ENCODE data around the gene AKAP8L. TPM values are rescaled to one million over a fixed set of nuclear protein-coding genes. Genes with fewer than 3 reads are reported as not detected.

AKAP8L gene
- total and polyA plus RNA-seq, 10 of the 15 experiments (the other 5 are each of a cell fraction or from before 2014, with no cell fraction given) = 0.66 to 64.3 (median 40.0) TPM

DNA sequence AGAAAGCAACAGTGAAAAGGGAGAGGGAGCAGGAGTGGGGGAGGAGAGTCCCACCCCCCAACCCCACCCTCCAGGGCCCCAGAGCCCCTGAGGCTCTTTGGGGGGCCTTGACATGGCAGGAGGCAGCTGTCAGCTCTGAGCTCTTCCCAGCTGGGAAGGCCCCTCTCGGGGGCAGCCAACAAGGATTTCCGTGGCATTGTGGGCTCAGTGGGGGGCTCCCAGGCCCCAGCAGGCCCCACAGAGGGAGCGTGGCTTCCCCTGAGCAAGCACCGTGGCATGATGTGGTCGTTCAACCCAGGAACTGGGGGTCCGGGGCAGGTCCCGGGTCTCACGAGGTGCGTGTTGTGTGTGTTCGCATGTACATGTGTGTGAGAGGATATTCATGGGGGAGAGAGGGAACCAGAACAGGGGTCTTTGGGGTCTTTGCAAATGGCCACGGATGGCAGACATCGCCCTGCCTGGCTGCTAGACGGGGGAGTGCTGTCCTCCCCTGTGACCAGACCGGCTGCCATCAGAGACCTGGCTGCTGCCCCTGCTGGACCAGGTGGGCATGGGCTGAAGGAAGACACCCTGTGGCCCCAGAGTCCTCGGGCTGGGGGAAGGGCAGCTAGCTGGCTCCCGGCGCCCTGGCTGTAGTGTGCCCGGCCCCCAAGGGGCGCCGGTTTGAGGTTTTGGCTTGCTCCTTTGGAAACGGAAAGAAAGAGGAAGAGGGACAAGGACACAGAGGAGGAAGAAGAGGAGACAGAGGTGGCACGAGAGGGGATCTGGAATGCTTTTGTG lies 3.7 kb upstream of the AKAP8L start (continued):
- TF ChIP-seq, protein P1, sequence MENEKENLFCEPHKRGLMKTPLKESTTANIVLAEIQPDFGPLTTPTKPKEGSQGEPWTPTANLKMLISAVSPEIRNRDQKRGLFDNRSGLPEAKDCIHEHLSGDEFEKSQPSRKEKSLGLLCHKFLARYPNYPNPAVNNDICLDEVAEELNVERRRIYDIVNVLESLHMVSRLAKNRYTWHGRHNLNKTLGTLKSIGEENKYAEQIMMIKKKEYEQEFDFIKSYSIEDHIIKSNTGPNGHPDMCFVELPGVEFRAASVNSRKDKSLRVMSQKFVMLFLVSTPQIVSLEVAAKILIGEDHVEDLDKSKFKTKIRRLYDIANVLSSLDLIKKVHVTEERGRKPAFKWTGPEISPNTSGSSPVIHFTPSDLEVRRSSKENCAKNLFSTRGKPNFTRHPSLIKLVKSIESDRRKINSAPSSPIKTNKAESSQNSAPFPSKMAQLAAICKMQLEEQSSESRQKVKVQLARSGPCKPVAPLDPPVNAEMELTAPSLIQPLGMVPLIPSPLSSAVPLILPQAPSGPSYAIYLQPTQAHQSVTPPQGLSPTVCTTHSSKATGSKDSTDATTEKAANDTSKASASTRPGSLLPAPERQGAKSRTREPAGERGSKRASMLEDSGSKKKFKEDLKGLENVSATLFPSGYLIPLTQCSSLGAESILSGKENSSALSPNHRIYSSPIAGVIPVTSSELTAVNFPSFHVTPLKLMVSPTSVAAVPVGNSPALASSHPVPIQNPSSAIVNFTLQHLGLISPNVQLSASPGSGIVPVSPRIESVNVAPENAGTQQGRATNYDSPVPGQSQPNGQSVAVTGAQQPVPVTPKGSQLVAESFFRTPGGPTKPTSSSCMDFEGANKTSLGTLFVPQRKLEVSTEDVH (IDR thresholded peaks at IDR 0.05; ENCODE audit: low read depth, partially characterized antibody) = no peak
- TF ChIP-seq, protein P2, sequence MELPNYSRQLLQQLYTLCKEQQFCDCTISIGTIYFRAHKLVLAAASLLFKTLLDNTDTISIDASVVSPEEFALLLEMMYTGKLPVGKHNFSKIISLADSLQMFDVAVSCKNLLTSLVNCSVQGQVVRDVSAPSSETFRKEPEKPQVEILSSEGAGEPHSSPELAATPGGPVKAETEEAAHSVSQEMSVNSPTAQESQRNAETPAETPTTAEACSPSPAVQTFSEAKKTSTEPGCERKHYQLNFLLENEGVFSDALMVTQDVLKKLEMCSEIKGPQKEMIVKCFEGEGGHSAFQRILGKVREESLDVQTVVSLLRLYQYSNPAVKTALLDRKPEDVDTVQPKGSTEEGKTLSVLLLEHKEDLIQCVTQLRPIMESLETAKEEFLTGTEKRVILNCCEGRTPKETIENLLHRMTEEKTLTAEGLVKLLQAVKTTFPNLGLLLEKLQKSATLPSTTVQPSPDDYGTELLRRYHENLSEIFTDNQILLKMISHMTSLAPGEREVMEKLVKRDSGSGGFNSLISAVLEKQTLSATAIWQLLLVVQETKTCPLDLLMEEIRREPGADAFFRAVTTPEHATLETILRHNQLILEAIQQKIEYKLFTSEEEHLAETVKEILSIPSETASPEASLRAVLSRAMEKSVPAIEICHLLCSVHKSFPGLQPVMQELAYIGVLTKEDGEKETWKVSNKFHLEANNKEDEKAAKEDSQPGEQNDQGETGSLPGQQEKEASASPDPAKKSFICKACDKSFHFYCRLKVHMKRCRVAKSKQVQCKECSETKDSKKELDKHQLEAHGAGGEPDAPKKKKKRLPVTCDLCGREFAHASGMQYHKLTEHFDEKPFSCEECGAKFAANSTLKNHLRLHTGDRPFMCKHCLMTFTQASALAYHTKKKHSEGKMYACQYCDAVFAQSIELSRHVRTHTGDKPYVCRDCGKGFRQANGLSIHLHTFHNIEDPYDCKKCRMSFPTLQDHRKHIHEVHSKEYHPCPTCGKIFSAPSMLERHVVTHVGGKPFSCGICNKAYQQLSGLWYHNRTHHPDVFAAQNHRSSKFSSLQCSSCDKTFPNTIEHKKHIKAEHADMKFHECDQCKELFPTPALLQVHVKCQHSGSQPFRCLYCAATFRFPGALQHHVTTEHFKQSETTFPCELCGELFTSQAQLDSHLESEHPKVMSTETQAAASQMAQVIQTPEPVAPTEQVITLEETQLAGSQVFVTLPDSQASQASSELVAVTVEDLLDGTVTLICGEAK (IDR thresholded peaks at IDR 0.05; ENCODE audit: borderline replicate concordance) = no peak
- no peak for TF ChIP-seq MTA2 (IDR thresholded peaks at IDR 0.05; ENCODE audit: low read depth)
- no peak for TF ChIP-seq LARP7 (IDR thresholded peaks at IDR 0.05)
- no peak for TF ChIP-seq JUNB (IDR thresholded peaks at IDR 0.05)
- no peak for TF ChIP-seq RB1 (IDR thresholded peaks at IDR 0.05; ENCODE audit: borderline replicate concordance)
- no peak for TF ChIP-seq SUZ12 (IDR thresholded peaks at IDR 0.05; ENCODE audit: unreplicated experiment)
- no peak for TF ChIP-seq RUNX3 (IDR thresholded peaks at IDR 0.05; ENCODE audit: low read length)
- TF ChIP-seq MEF2B (IDR thresholded peaks at IDR 0.05; ENCODE audit: partially characterized antibody, poor library complexity, severe bottlenecking) = no peak
- TF ChIP-seq PAX8 (IDR thresholded peaks at IDR 0.05) = no peak
- TF ChIP-seq TCF3 (IDR thresholded peaks at IDR 0.05; ENCODE audit: borderline replicate concordance, insufficient read depth, low read depth, low read length) = no peak
- no peak for TF ChIP-seq SMAD1 (IDR thresholded peaks at IDR 0.05; ENCODE audit: low read depth, partially characterized antibody)
